ENCODE results near the gene TMCO6. TPM values are rescaled to one million over a fixed set of nuclear protein-coding genes. Genes with fewer than 3 reads are reported as not detected.

Gene TMCO6
- total and polyA plus RNA-seq, 2 of the 8 experiments (the other 6 are each of a cell fraction or from before 2014, with no cell fraction given), result 29.0 to 40.9 TPM

DNA sequence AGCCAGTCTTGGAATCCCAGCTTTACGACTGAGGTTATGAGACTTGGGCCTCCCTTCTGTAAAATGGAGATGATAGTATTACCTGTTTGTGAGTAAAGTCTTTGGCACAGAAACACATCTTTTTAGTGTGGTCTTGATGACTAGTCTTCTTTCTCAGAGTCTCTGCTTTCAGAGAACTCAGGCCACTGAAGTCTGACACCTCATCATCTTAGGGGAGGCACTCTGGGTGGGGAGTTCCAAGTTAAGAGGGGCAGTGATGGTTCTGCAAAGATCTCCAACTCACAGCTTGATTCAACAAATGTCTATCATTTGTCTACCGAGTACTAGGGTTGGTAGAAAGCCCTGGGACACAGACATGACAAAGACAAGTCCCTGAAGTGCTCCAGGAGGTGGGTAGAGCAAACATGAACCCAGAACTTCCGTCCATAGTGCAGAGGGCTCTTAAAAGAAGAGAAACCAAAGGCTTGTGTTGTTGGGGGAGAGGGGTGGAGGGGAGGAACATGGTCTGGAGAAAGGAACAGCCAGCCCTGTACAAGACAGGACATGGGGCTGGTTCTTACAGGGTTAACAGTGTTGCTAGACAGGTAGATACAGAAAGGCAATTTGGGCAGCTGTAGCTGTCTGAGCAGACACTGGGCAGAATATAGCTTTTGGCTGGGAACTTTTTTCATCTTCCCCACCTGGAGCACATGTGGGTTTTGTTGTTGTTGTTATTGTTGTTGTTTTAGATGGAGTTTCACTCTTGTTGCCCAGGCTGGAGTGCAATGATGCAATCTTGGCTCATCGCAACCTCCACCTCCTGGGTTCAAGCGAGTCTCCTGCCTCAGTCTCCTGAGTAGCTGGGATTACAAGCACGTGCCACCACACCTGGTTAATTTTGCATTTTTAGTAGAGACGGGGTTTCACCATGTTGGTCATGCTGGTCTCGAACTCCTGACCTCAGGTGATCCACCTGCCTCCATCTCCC lies 3.7 kb upstream of the TMCO6 start:
- ChIA-PET CTCF (ENCODE audit: partially characterized antibody) (interaction anchor here (0.6 to 3.1 kb wide), 19 partner anchors 10 to 263 kb away, joined by 3 to 12 read pairs (median 4); partner anchors contain the start of gene EIF4EBP3), POLR2A (ENCODE audit: partially characterized antibody) (interaction anchor here (1.2 to 2.2 kb wide), 3 partner anchors 12 to 88 kb away, joined by 5 to 17 read pairs (median 12); partner anchors contain the start of genes EIF4EBP3, IK, NDUFA2 and SRA1)
- Histone ChIP-seq H3K4me2 (ENCODE audit: insufficient read depth in 1 of 2, low read depth in 2 of 2, low read length in 2 of 2) (no peak overlapping the region), H3K9ac (replicated peaks in 1 of 4; ENCODE audit: extremely low read depth in 1 of 4, low read depth in 3 of 4, low read length in 3 of 4) (no peak overlapping the region), H2AFZ (ENCODE audit: low read length) (no peak overlapping the region), H3K9me3 (ENCODE audit: insufficient read depth in 2 of 2, low read depth in 1 of 2, low read length in 1 of 2) (peaks cover 5 to 14% of the 10 kb centered on the region in 2 experiments; a peak in 3 of 4 replicates), H3K4me1 (replicated peaks in 1 of 4; ENCODE audit: control insufficient read depth in 3 of 4, insufficient read depth in 4 of 4, low read length in 3 of 4) (peaks cover 0 to 4% (median 3%) of the 10 kb centered on the region in 4 experiments; a peak in 4 of 7 replicates), H4K5ac (ENCODE audit: insufficient read length, low read depth, low read length) (no peak overlapping the region), H3K27me3 (replicated peaks in 1 of 4; ENCODE audit: control insufficient read depth in 3 of 4, extremely low read depth in 1 of 4, insufficient read depth in 3 of 4, low read length in 3 of 4) (no peaks in the 10 kb centered on the region), H3K4me3 (ENCODE audit: extremely low read depth in 1 of 4, insufficient read depth in 2 of 4, low read depth in 3 of 4, low read length in 4 of 4) (no peak overlapping the region), H2BK20ac (ENCODE audit: low read length) (no peak overlapping the region), H3K36me3 (ENCODE audit: control insufficient read depth in 2 of 4, insufficient read depth in 4 of 4, low read length in 3 of 4) (no peaks in the 10 kb centered on the region), H3K23me2 (ENCODE audit: low read depth, low read length) (peaks cover 6% of the 10 kb centered on the region; the same call in 1 of the 2 replicates), H3K18ac (ENCODE audit: extremely low read depth, low read length) (no peak overlapping the region), H3K27ac (ENCODE audit: low read depth, low read length) (no peak overlapping the region), H3K79me1 (ENCODE audit: low read depth, low read length) (no peaks in the 10 kb centered on the region; the same call in 1 of the 2 replicates), H4K8ac (ENCODE audit: extremely low read depth, insufficient read depth, low read length) (no peak overlapping the region), H2BK12ac (ENCODE audit: low read depth, low read length) (no peak overlapping the region), H3K14ac (ENCODE audit: insufficient read length) (no peak overlapping the region), H2BK15ac (ENCODE audit: low read length) (0 out of 2 replicates have a peak overlapping the region, but pooled peaks have one; percentile 37), H4K20me1 (replicated peaks in 1 of 2; ENCODE audit: control insufficient read depth in 1 of 2, insufficient read depth in 2 of 2, low read length in 2 of 2) (no peaks in the 10 kb centered on the region), H2BK120ac (replicated peaks; ENCODE audit: low read depth, low read length) (no peak overlapping the region), H3K4ac (replicated peaks; ENCODE audit: insufficient read length, low read depth, low read length) (no peak overlapping the region), H3K23ac (ENCODE audit: insufficient read length) (no peak overlapping the region), H3K56ac (replicated peaks; ENCODE audit: insufficient read length, low read depth, low read length) (no peak overlapping the region), H2AK5ac (ENCODE audit: low read depth, low read length) (no peak overlapping the region), H2BK5ac (ENCODE audit: low read depth, low read length) (no peak overlapping the region), H3K79me2 (ENCODE audit: control insufficient read depth in 1 of 2, insufficient read depth in 2 of 2, low read length in 2 of 2) (peaks cover 0 to 5% of the 10 kb centered on the region in 2 experiments; a peak in 1 of 4 replicates), H4K91ac (replicated peaks; ENCODE audit: insufficient read length, low read length) (no peak overlapping the region)
- DNase-seq (ENCODE audit: low read depth in 1 of 2, low spot score in 2 of 2), result no peak
- no peak for FAIRE-seq
- no peak for TF ChIP-seq FOSL1 (IDR thresholded peaks at IDR 0.05; ENCODE audit: insufficient read depth, low read depth, low read length)
- WGBS, 2 experiments (ENCODE audit: extremely low coverage in 1 of 2, insufficient coverage in 1 of 2, insufficient read length in 1 of 2, insufficient replicate concordance in 2 of 2, low coverage in 1 of 2, low lambda C conversion rate in 2 of 2, missing lambda C conversion rate in 1 of 2), result 90% methylated on average over 8 of the region's 8 CpGs; no CpG with 5 or more reads in 1 of the 2 experiments

All from H1 (cell line).